HepG2 (cell line): Measurements from ENCODE around the gene USP36. TPM values are rescaled to one million over a fixed set of nuclear protein-coding genes. Genes with fewer than 3 reads are reported as not detected.

Experiments used
- GATA4 ChIP-seq: sonication (generic); IDR thresholded peaks from 2 replicates; pipeline ENCODE4 v1.6.1; 2016; ENCODE audit warnings: antibody characterized with exemption, low read depth, borderline replicate concordance
- NFIB ChIP-seq: sonication (generic); formaldehyde crosslinking; IDR thresholded peaks from 2 replicates; pipeline ENCODE4 v1.9.0; 2021; ENCODE audit warnings: missing genetic modification reagents, mild to moderate bottlenecking, borderline replicate concordance
- PHF8 ChIP-seq: sonication (generic); formaldehyde crosslinking; IDR thresholded peaks from 2 replicates; pipeline ENCODE4 v1.5.0; 2020; ENCODE audit warnings: missing genetic modification reagents
- SP4 ChIP-seq: sonication (generic); formaldehyde crosslinking; IDR thresholded peaks from 2 replicates; pipeline ENCODE4 v1.8.1; 2023; ENCODE audit warnings: mild to moderate bottlenecking, missing genetic modification reagents
- TBX2 ChIP-seq: sonication (generic); formaldehyde crosslinking; IDR thresholded peaks from 2 replicates; pipeline ENCODE4 v1.5.0; 2020; ENCODE audit warnings: missing genetic modification reagents, mild to moderate bottlenecking, borderline replicate concordance
- XRCC5 ChIP-seq: fragments of 200-400 bp; formaldehyde crosslinking; optimal IDR thresholded peaks from 2 replicates; pipeline ENCODE3; 2017; ENCODE audit warnings: mild to moderate bottlenecking, low read length
- ZBTB4 ChIP-seq: sonication (generic); formaldehyde crosslinking; IDR thresholded peaks from 2 replicates; pipeline ENCODE4 v1.4.0; 2020; ENCODE audit warnings: missing genetic modification reagents, mild to moderate bottlenecking, borderline replicate concordance
- ZFP37 ChIP-seq: sonication (generic); formaldehyde crosslinking; IDR thresholded peaks from 2 replicates; pipeline ENCODE4 v1.4.0; 2020; ENCODE audit warnings: missing genetic modification reagents, borderline replicate concordance
- ZFP82 ChIP-seq: sonication (generic); formaldehyde crosslinking; IDR thresholded peaks from 2 replicates; pipeline ENCODE4 v1.5.1; 2020; ENCODE audit warnings: mild to moderate bottlenecking, missing genetic modification reagents, borderline replicate concordance
- ZFP91 ChIP-seq: sonication (generic); formaldehyde crosslinking; IDR thresholded peaks from 2 replicates; pipeline ENCODE4 v1.9.0; 2022; ENCODE audit warnings: missing genetic modification reagents, mild to moderate bottlenecking, borderline replicate concordance
- ZHX1 ChIP-seq: sonication (generic); formaldehyde crosslinking; IDR thresholded peaks from 2 replicates; pipeline ENCODE4 v1.8.1; 2022; ENCODE audit warnings: low read depth, mild to moderate bottlenecking, missing genetic modification reagents
- ZNF383 ChIP-seq: sonication (generic); formaldehyde crosslinking; IDR thresholded peaks from 2 replicates; pipeline ENCODE4 v1.4.0; 2020; ENCODE audit warnings: missing genetic modification reagents, mild to moderate bottlenecking, borderline replicate concordance
- ZNF557 ChIP-seq: sonication (generic); formaldehyde crosslinking; IDR thresholded peaks from 2 replicates; pipeline ENCODE4 v1.4.0; 2020; ENCODE audit warnings: missing genetic modification reagents
- ZNF570 ChIP-seq: sonication (generic); formaldehyde crosslinking; IDR thresholded peaks from 2 replicates; pipeline ENCODE4 v1.4.0; 2020; ENCODE audit warnings: mild to moderate bottlenecking, missing genetic modification reagents, borderline replicate concordance
- ZNF597 ChIP-seq: sonication (generic); formaldehyde crosslinking; IDR thresholded peaks from 2 replicates; pipeline ENCODE4 v1.5.0; 2020; ENCODE audit warnings: missing genetic modification reagents
- ZNF883 ChIP-seq: sonication (generic); formaldehyde crosslinking; IDR thresholded peaks from 2 replicates; pipeline ENCODE4 v1.5.1; 2020; ENCODE audit warnings: mild to moderate bottlenecking, missing genetic modification reagents; ENCODE audit errors: not compliant biosample characterization
- ZSCAN25 ChIP-seq: sonication (generic); formaldehyde crosslinking; IDR thresholded peaks from 2 replicates; pipeline ENCODE4 v1.8.0; 2022; ENCODE audit warnings: mild to moderate bottlenecking, missing genetic modification reagents
- ZSCAN31 ChIP-seq: sonication (generic); formaldehyde crosslinking; IDR thresholded peaks from 2 replicates; pipeline ENCODE4 v1.5.0; 2020; ENCODE audit warnings: low read depth, mild to moderate bottlenecking, missing genetic modification reagents
- polyA plus RNA-seq, 8 experiments: library from polyadenylated mRNA; depleted of rRNA in 3 of 8; stranded (reverse) in 7 of 8; unstranded in 1 of 8; fragments of >200 nt; fragmentation: Illumina TruSeq in 4 of 8; extraction: Trizol in 4 of 8; gene quantifications; 2 replicates each; pipeline versions ENCODE4 v1.2.1 to v1.2.3, GENCODE V29; 2011 to 2016; ENCODE audit warnings: low read depth in 4 of 8, missing spikeins in 1 of 8, mixed read lengths in 1 of 8; ENCODE audit not compliant: insufficient read depth in 1 of 8
- total RNA-seq, 5 experiments: library from RNA; depleted of rRNA; stranded (reverse); fragments of >200 nt; fragmentation: Illumina TruSeq; extraction: Trizol; gene quantifications; 2 replicates each; pipeline ENCODE4 v1.2.3, GENCODE V29; 2016; ENCODE audit warnings: low read depth in 1 of 5

USP36 gene
- total and polyA plus RNA-seq, 2 of the 13 experiments (the other 11 are each of a cell fraction or from before 2014, with no cell fraction given), result 29.6 to 45.9 TPM

- TF ChIP-seq GATA4 (no peak), ZHX1 (CRISPR knock-in tag) (no peak), ZNF883 (CRISPR knock-in tag) (no peak), NFIB (CRISPR knock-in tag) (no peak), XRCC5 (no peak), TBX2 (CRISPR knock-in tag) (peak; percentile 71; the same call in 1 of the 2 replicates), ZNF383 (no peak), SP4 (no peak), ZFP82 (CRISPR knock-in tag) (peak; percentile 68; the same call in 1 of the 2 replicates), PHF8 (CRISPR knock-in tag) (no peak; the same call in 1 of the 2 replicates), ZNF597 (no peak), ZFP91 (CRISPR knock-in tag) (no peak), ZNF557 (no peak), ZBTB4 (CRISPR knock-in tag) (no peak), ZSCAN31 (CRISPR knock-in tag) (no peak), ZSCAN25 (no peak), ZNF570 (CRISPR knock-in tag) (no peak), ZFP37 (CRISPR knock-in tag) (no peak)
Observed at GRCh38 chr17:78751447-78752161, 89.0 kb downstream of the USP36 start (continued).
